Cardiac septum (tissue), 1 donor: ENCODE measurements around the gene DLGAP5. TPM values are rescaled to one million over a fixed set of nuclear protein-coding genes. Genes with fewer than 3 reads are reported as not detected.

Experiments used
- total RNA-seq: library from RNA; stranded (reverse); fragmentation: NEBNext Ultra II Directional; extraction: Animal tissue kit (Norgen Biotek cat#: 25700); gene quantifications from one replicate; pipeline ENCODE4 v1.2.1, GENCODE V29; 2021
- donor health status: DM: no; HTN: no; CAD: no.

The DLGAP5 gene
- total RNA-seq, 1 donor from 2014 or later: 0.08 TPM

Other genes with a start within 250 kb of the DLGAP5 start
- 1.8 TPM for gene WDHD1, start 164.5 kb downstream of the DLGAP5 start, total RNA-seq
- gene SOCS4, start 164.3 kb downstream of the DLGAP5 start, total RNA-seq: 19.8 TPM
- 75.2 TPM for gene MAPK1IP1L, start 139.9 kb downstream of the DLGAP5 start, total RNA-seq
- 129 TPM for gene LGALS3, start 62.3 kb downstream of the DLGAP5 start, total RNA-seq
- 17.4 TPM for gene FBXO34, start 79.8 kb upstream of the DLGAP5 start, total RNA-seq
- 12.5 TPM for gene ATG14, start 220.2 kb upstream of the DLGAP5 start, total RNA-seq
- not detected for gene TBPL2, start 249.0 kb upstream of the DLGAP5 start, total RNA-seq